GM18511 (cell line): ENCODE results near the gene TSPAN11.

Experiments
- ATAC-seq: cut with Tn5 transposase; IDR thresholded peaks from one replicate; pipeline ENCODE4 v1.9.1; 2021; ENCODE audit warnings: mild to moderate bottlenecking, moderate library complexity; ENCODE audit not compliant: unreplicated experiment

TSPAN11 gene

DNA sequence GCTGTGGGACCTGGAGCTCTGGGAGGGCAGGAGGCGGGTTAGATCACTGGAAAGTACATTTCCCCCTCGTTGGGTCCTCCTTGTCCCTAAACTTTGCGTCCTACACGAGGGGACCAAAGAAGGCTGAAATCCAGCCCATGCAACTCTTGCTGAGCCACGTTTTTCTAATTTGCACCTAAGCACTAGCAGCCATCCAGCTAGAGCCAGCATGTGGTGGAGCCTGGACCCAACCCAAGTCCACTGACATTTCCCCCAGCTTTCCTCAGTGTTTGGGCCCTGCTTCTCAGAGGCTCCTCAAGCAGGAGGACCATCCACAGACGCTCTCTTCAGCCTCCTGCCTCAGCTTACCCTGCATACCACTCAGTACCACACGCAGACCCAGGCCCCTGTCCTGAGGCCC, 49.7 kb downstream of the TSPAN11 start:
- no peak for ATAC-seq

GRCh38 chr12:30977124-30977523, 50.6 kb downstream of the TSPAN11 start:
- no peak for ATAC-seq

- no peak for ATAC-seq
Observed at GRCh38 chr12:30977537-30978349, 51.2 kb downstream of the TSPAN11 start.

GRCh38 chr12:30978639-30979038, 52.1 kb downstream of the TSPAN11 start:
- no peak for ATAC-seq

GRCh38 chr12:30979371-30980259, 53.1 kb downstream of the TSPAN11 start:
- ATAC-seq, result no peak

DNA sequence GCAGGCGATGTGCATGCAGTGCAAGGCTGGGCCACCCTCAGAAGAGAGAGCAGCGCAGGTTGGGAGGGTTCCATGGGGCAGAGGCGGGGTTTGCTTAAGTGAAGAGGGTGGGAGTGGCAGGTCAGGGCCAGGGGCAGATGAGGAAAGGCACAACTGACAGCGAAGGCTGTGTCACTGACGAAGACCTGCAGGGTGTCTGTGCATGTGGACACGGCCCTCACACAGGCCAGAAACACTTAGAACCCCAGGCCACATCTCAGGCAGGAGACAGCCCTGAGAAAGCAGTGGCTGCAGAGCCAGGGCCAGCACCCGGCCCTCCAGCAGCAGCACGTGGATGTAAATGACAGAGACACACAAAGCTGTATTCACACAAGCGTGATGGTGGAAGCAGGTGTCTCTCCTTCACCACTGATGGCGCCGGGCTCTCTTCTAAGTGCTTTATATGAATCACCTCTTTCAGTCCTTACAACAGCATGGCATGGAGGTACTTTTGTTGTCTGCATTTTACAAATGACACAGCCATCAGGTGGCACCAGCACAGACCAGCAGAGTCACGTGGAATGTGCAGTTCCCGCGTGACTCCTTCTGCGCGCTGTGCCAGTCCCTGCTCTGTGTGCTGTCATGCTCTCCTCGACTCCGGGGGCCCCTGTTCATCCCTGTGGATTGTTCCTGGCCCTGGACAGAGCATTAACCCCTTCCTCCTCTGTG, 54.6 kb downstream of the TSPAN11 start:
- ATAC-seq, result no peak

- ATAC-seq, result no peak
Observed at GRCh38 chr12:30982413-30982812, 55.9 kb downstream of the TSPAN11 start.

GRCh38 chr12:30985814-30986452, 59.4 kb downstream of the TSPAN11 start:
- ATAC-seq, result peak; percentile 65

GRCh38 chr12:30988086-30988485, 61.5 kb downstream of the TSPAN11 start:
- no peak for ATAC-seq

GRCh38 chr12:30988646-30989286, 62.2 kb downstream of the TSPAN11 start:
- no peak for ATAC-seq

GRCh38 chr12:30989754-30990153, 63.2 kb downstream of the TSPAN11 start:
- ATAC-seq, result peak; percentile 61

DNA sequence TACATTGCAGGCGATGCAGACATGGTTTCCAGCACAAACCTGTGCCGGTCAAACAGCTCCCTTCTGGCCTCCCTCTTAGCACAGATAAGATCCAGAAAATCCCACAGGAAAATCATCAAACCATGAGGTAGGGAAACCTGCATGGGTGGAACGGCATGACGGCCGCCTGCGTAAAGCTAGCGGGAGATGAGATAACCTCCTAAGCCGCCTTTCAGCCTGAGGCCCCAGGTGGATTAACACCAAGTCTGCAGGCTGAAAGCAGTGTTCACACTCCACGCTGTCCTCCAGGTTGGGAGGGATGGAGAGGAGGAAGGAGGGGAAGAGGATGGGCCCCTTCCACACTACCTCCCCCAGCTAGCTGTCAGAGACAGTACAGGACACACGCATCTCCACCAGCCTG, 63.8 kb downstream of the TSPAN11 start:
- no peak for ATAC-seq

GRCh38 chr12:30990776-30991175, 64.2 kb downstream of the TSPAN11 start:
- ATAC-seq, result no peak

GRCh38 chr12:30991466-30991865, 64.9 kb downstream of the TSPAN11 start:
- no peak for ATAC-seq

- no peak for ATAC-seq
Observed at GRCh38 chr12:30992381-30992780, 65.8 kb downstream of the TSPAN11 start.

DNA sequence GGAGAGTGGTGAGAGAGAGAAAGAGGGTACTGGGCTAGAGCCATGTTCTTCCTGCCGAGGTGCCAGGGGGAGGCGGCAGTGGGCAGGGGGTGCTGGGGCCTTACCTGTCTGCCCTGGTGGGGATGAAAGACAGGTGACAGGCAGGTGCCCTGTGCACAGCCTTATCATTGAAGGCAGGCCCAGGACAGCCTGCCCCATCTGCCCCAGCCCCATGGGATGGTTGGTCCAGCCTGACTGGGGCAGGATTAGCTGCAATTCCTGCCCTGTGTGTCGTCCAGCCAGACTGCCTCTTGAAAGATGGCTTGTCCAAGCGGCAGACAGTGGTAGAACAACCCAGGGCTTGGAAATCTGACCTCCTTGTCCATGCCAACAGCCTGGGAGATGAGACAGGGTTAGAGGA, 67.2 kb downstream of the TSPAN11 start:
- no peak for ATAC-seq

DNA sequence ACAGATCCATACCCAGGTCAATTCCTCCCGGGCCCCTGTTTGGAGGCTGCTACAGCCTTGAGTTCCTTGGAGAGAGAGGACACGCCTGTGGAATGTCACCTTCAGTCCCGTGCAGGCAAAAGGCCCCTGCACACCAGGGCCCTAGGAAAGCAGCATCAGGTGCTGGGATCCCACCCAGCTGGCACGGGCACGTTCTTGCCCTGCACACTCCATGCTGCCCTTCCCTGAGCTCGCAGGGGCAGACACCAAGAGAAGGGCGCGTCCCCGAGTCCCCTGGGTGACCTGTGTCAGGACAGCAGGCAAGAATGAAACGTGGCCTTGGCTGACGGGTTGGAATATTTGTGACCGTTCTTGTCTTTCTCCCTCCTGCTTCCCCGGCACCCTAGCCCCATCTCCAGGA, 67.7 kb downstream of the TSPAN11 start:
- ATAC-seq, result no peak

GRCh38 chr12:30996255-30996654, 69.7 kb downstream of the TSPAN11 start:
- ATAC-seq, result no peak

DNA sequence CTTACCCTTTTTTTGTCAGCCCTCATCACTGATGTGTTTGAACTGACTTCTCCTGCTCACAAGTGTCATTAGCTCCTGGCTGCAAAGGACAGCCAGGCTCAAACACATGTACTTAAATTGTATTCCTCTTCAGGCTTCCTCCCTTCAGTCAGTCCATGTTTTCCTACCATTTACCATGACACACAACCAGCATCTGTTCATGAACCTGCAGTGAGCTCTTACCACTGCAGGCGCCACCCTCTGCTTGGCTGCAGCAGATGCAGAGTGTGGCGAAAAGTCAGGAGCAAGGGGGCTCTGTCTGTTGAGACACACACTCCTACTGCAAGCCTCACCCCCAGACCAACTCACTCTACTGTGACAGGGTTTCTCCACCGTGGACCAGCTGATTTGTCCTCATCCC, 70.2 kb downstream of the TSPAN11 start:
- ATAC-seq, result no peak

DNA sequence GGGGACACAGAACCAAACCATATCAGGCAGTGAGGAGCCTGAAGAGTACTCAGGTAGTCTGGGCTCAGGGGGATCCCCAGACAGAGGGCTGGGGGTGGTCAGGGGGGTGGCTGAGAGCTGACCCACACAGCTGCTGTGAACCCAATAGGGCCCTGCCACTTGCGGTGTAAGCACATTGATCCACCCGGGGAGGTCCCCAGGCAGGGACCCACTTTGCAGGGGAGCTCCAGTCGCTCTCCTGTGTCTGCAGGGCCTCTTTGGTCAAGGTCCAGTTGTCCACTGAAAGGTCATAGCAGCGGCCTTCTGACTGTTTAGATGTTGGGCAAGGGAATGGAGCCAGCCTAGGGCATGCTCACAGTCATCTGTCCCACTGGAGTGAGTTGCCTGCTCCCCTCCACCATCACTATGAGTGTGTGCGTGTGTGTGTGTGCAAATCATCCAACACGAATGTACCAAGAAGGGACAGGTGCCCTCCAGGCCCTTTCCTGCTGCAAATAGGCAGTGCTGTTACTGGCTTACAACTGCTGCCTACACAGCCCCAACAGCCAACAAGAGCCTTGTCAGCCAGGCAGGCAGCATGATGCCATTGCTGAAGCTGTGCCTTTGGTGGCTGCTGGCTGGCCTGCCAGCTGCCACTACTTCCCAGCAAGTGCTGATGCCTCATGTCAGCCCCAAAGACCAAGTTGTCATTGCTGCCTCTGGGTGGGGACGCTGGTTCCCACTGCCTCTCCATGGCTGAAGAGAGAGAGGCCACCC, 71.3 kb downstream of the TSPAN11 start:
- ATAC-seq, result no peak
